WTC11 (cell line): ENCODE measurements around the gene CXCL6. TPM values are rescaled to one million over a fixed set of nuclear protein-coding genes. Genes with fewer than 3 reads are reported as not detected.

ENCODE experiments used
- ATAC-seq: fragments of 200-7000 bp; cut with Tn5 transposase; 2 replicates; pipeline ENCODE4 v1.10.0; 2021; ENCODE audit warnings: mild to moderate bottlenecking, moderate library complexity
- CTCF ChIA-PET: fragments of 300-600 bp; sonication (Branson Sonifier 250); formaldehyde crosslinking; loops from one replicate; lab custom pipeline; 2021; ENCODE audit warnings: antibody characterized with exemption; lab: Charles Lee
- POLR2A ChIA-PET: fragments of 350-600 bp; sonication (Branson Sonifier 250); formaldehyde crosslinking; loops from one replicate; lab custom pipeline; 2021; ENCODE audit warnings: antibody characterized with exemption; lab: Charles Lee
- DNase-seq: peaks from one replicate; pipeline ENCODE4 v3.0.0; 2021; ENCODE audit warnings: low spot score
- H3K27ac Mint-ChIP-seq: 2 replicates; pipeline ENCODE4 v1.8.0; 2021; ENCODE audit warnings: mixed read lengths
- H3K27me3 Mint-ChIP-seq: 2 replicates; pipeline ENCODE4 v1.8.0; 2021; ENCODE audit warnings: low read depth, mild to moderate bottlenecking, moderate library complexity, mixed read lengths
- H3K36me3 Mint-ChIP-seq: 2 replicates; pipeline ENCODE4 v1.8.0; 2021; ENCODE audit warnings: mixed read lengths
- H3K4me1 Mint-ChIP-seq: 2 replicates; pipeline ENCODE4 v1.8.0; 2022; ENCODE audit warnings: mixed read lengths
- H3K4me3 Mint-ChIP-seq: 2 replicates; pipeline ENCODE4 v1.8.0; 2021; ENCODE audit warnings: mild to moderate bottlenecking, moderate library complexity, mixed read lengths
- H3K9me3 Mint-ChIP-seq: 2 replicates; pipeline ENCODE4 v1.8.0; 2021; ENCODE audit warnings: mixed read lengths
- CBFB ChIP-seq: sonication (generic); formaldehyde crosslinking; IDR thresholded peaks from 2 replicates; pipeline ENCODE4 v1.8.1; 2022; ENCODE audit warnings: mild to moderate bottlenecking, low read depth, missing genetic modification reagents
- EMX1 ChIP-seq: fragments of 250-450 bp; sonication (Bioruptor Pico); IDR thresholded peaks from 2 replicates; pipeline ENCODE4 v1.8.0; 2021; ENCODE audit warnings: mild to moderate bottlenecking
- ESRRA ChIP-seq: sonication (generic); formaldehyde crosslinking; IDR thresholded peaks from 2 replicates; pipeline ENCODE4 v1.8.1; 2022; ENCODE audit warnings: mild to moderate bottlenecking, missing genetic modification reagents, borderline replicate concordance
- HMGA2 ChIP-seq: fragments of 250-450 bp; sonication (Bioruptor Pico); IDR thresholded peaks from 2 replicates; pipeline ENCODE4 v1.4.0; 2021; ENCODE audit warnings: mild to moderate bottlenecking, moderate library complexity
- JAZF1 ChIP-seq: fragments of 250-450 bp; sonication (Bioruptor Pico); IDR thresholded peaks from 2 replicates; pipeline ENCODE4 v1.9.0; 2021; ENCODE audit warnings: moderate library complexity, mild to moderate bottlenecking, inconsistent platforms
- NR1H2 ChIP-seq: sonication (generic); formaldehyde crosslinking; IDR thresholded peaks from 2 replicates; pipeline ENCODE4 v1.9.0; 2021; ENCODE audit warnings: mild to moderate bottlenecking, moderate library complexity, missing genetic modification reagents
- OVOL2 ChIP-seq: fragments of 250-450 bp; sonication (Bioruptor Pico); IDR thresholded peaks from 2 replicates; pipeline ENCODE4 v1.9.0; 2021; ENCODE audit warnings: mild to moderate bottlenecking, borderline replicate concordance
- PRRX2 ChIP-seq: fragments of 250-450 bp; sonication (Bioruptor Pico); IDR thresholded peaks from 2 replicates; pipeline ENCODE4 v1.8.0; 2021; ENCODE audit warnings: mild to moderate bottlenecking
- RORB ChIP-seq: fragments of 250-450 bp; sonication (Bioruptor Pico); IDR thresholded peaks from 2 replicates; pipeline ENCODE4 v1.9.0; 2021; ENCODE audit warnings: mild to moderate bottlenecking
- SMAD3 ChIP-seq: sonication (generic); formaldehyde crosslinking; IDR thresholded peaks from 2 replicates; pipeline ENCODE4 v1.8.0; 2022; ENCODE audit warnings: missing genetic modification reagents, mild to moderate bottlenecking, borderline replicate concordance
- SP1 ChIP-seq: sonication (generic); formaldehyde crosslinking; conservative IDR thresholded peaks from 2 replicates; pipeline ENCODE4 v1.8.1; 2022; ENCODE audit warnings: missing genetic modification reagents
- TCF7 ChIP-seq: sonication (generic); formaldehyde crosslinking; IDR thresholded peaks from 2 replicates; pipeline ENCODE4 v1.8.0; 2022; ENCODE audit warnings: mild to moderate bottlenecking, low read depth, missing genetic modification reagents, moderate library complexity
- TEAD4 ChIP-seq: sonication (generic); formaldehyde crosslinking; IDR thresholded peaks from 2 replicates; pipeline ENCODE4 v1.8.0; 2022; ENCODE audit warnings: mild to moderate bottlenecking, missing genetic modification reagents
- ZNF121 ChIP-seq: sonication (generic); formaldehyde crosslinking; IDR thresholded peaks from 2 replicates; pipeline ENCODE4 v1.8.0; 2023; ENCODE audit warnings: missing genetic modification reagents
- ZNF263 ChIP-seq: sonication (generic); formaldehyde crosslinking; IDR thresholded peaks from 2 replicates; pipeline ENCODE4 v1.8.1; 2022; ENCODE audit warnings: low read depth, mild to moderate bottlenecking, moderate library complexity, missing genetic modification reagents
- ZNF416 ChIP-seq: fragments of 250-450 bp; sonication (Bioruptor Pico); IDR thresholded peaks from 2 replicates; pipeline ENCODE4 v1.9.0; 2021; ENCODE audit warnings: mild to moderate bottlenecking, inconsistent platforms
- total RNA-seq: library from RNA; stranded (reverse); gene quantifications from 3 replicates; pipeline ENCODE4 v1.2.3, GENCODE V29; 2021
- TF ChIP-seq, protein P1 (sequence below): sonication (generic); formaldehyde crosslinking; IDR thresholded peaks from 2 replicates; pipeline ENCODE4 v1.8.1; 2022; ENCODE audit warnings: missing genetic modification reagents, borderline replicate concordance
- TF ChIP-seq, protein P2 (sequence below): sonication (generic); formaldehyde crosslinking; IDR thresholded peaks from 2 replicates; pipeline ENCODE4 v1.8.1; 2023; ENCODE audit warnings: mild to moderate bottlenecking, missing genetic modification reagents
- TF ChIP-seq, protein P3 (sequence below): fragments of 250-450 bp; sonication (Bioruptor Pico); IDR thresholded peaks from 2 replicates; pipeline ENCODE4 v1.9.0; 2021; ENCODE audit warnings: mild to moderate bottlenecking
- TF ChIP-seq, protein P4 (sequence below): sonication (generic); formaldehyde crosslinking; IDR thresholded peaks from 2 replicates; pipeline ENCODE4 v1.8.0; 2022; ENCODE audit warnings: missing genetic modification reagents
- TF ChIP-seq, protein P5 (sequence below): sonication (generic); formaldehyde crosslinking; IDR thresholded peaks from 2 replicates; pipeline ENCODE4 v1.8.0; 2023; ENCODE audit warnings: mild to moderate bottlenecking, missing genetic modification reagents
- TF ChIP-seq, protein P6 (sequence below): fragments of 250-450 bp; sonication (Bioruptor Pico); IDR thresholded peaks from 2 replicates; pipeline ENCODE4 v1.9.0; 2021; ENCODE audit warnings: mild to moderate bottlenecking, borderline replicate concordance
- TF ChIP-seq, protein P7 (sequence below): fragments of 200-600 bp; IDR thresholded peaks from 2 replicates; pipeline ENCODE4 v1.8.0; 2022; ENCODE audit warnings: antibody characterized with exemption

CXCL6 gene
- total RNA-seq, 1 experiment from 2014 or later, result 4.9 TPM

DNA sequence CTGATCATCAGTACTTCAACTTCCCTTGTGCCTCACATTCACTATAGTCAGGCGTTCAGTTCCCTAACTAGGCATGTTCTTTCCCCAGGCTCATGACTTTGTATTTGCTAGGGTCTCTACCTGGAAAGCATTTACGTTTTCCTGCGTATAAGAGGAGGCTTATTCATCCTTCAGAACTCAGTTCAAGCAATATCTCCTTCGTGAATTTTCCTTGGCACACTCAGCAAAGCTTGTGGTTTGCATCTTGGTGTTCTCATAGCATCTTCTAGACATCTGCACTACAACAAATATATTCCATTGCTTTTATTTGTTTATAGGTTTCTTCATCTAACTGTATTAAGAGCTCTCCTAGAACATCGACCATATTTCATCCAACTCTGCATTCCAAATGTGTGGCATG lies 2.6 kb downstream of the CXCL6 start (continued):
- TF ChIP-seq, protein P1, sequence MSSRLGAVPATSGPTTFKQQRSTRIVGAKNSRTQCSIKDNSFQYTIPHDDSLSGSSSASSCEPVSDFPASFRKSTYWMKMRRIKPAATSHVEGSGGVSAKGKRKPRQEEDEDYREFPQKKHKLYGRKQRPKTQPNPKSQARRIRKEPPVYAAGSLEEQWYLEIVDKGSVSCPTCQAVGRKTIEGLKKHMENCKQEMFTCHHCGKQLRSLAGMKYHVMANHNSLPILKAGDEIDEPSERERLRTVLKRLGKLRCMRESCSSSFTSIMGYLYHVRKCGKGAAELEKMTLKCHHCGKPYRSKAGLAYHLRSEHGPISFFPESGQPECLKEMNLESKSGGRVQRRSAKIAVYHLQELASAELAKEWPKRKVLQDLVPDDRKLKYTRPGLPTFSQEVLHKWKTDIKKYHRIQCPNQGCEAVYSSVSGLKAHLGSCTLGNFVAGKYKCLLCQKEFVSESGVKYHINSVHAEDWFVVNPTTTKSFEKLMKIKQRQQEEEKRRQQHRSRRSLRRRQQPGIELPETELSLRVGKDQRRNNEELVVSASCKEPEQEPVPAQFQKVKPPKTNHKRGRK (CRISPR knock-in tag), result no peak
- TF ChIP-seq, protein P2, sequence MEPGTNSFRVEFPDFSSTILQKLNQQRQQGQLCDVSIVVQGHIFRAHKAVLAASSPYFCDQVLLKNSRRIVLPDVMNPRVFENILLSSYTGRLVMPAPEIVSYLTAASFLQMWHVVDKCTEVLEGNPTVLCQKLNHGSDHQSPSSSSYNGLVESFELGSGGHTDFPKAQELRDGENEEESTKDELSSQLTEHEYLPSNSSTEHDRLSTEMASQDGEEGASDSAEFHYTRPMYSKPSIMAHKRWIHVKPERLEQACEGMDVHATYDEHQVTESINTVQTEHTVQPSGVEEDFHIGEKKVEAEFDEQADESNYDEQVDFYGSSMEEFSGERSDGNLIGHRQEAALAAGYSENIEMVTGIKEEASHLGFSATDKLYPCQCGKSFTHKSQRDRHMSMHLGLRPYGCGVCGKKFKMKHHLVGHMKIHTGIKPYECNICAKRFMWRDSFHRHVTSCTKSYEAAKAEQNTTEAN (CRISPR knock-in tag), result no peak
- TF ChIP-seq CBFB, result no peak
- TF ChIP-seq, protein P3, sequence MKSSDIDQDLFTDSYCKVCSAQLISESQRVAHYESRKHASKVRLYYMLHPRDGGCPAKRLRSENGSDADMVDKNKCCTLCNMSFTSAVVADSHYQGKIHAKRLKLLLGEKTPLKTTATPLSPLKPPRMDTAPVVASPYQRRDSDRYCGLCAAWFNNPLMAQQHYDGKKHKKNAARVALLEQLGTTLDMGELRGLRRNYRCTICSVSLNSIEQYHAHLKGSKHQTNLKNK (CRISPR knock-in tag), result no peak
- TF ChIP-seq OVOL2 (CRISPR knock-in tag), result no peak
- no peak for TF ChIP-seq ZNF121 (CRISPR knock-in tag)
- no peak for TF ChIP-seq PRRX2 (CRISPR knock-in tag)

DNA sequence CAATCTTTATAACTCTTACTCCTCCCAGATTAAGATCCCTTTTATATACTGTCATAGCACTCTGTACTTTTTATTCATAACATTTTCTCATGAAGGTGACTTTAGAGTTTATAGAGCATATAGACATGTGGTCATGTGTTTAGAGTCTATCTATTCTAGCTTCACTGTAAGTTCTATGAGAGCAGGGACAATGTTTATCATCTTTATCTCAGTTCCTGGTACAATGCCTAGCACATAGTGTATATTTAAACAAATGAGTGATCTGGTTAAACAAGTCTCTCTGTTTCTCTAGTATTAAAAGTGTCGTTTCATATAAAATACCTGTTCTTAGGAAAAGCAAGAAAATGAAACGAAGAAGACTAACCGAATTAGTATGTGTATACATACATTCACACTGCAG lies 3.2 kb downstream of the CXCL6 start:
- Mint-ChIP-seq H3K4me3 (no peak overlapping the region), H3K4me1 (peaks cover 24% of the 10 kb centered on the region), H3K36me3 (no peaks in the 10 kb centered on the region), H3K9me3 (no peaks in the 10 kb centered on the region), H3K27ac (no peak overlapping the region), H3K27me3 (peaks cover 35% of the 10 kb centered on the region)
- POLR2A ChIA-PET, result no interaction called here
- no peak for DNase-seq
- CTCF ChIA-PET, result no interaction called here
- ATAC-seq, result no peak
- TF ChIP-seq SP1 (CRISPR knock-in tag) (no peak), HMGA2 (CRISPR knock-in tag) (no peak), SMAD3 (no peak), TEAD4 (CRISPR knock-in tag) (no peak), ESRRA (no peak), EMX1 (CRISPR knock-in tag) (no peak), RORB (CRISPR knock-in tag) (no peak), JAZF1 (no peak), TCF7 (CRISPR knock-in tag) (no peak), NR1H2 (CRISPR knock-in tag) (no peak), ZNF263 (CRISPR knock-in tag) (no peak), ZNF416 (CRISPR knock-in tag) (no peak)
- TF ChIP-seq, protein P4, sequence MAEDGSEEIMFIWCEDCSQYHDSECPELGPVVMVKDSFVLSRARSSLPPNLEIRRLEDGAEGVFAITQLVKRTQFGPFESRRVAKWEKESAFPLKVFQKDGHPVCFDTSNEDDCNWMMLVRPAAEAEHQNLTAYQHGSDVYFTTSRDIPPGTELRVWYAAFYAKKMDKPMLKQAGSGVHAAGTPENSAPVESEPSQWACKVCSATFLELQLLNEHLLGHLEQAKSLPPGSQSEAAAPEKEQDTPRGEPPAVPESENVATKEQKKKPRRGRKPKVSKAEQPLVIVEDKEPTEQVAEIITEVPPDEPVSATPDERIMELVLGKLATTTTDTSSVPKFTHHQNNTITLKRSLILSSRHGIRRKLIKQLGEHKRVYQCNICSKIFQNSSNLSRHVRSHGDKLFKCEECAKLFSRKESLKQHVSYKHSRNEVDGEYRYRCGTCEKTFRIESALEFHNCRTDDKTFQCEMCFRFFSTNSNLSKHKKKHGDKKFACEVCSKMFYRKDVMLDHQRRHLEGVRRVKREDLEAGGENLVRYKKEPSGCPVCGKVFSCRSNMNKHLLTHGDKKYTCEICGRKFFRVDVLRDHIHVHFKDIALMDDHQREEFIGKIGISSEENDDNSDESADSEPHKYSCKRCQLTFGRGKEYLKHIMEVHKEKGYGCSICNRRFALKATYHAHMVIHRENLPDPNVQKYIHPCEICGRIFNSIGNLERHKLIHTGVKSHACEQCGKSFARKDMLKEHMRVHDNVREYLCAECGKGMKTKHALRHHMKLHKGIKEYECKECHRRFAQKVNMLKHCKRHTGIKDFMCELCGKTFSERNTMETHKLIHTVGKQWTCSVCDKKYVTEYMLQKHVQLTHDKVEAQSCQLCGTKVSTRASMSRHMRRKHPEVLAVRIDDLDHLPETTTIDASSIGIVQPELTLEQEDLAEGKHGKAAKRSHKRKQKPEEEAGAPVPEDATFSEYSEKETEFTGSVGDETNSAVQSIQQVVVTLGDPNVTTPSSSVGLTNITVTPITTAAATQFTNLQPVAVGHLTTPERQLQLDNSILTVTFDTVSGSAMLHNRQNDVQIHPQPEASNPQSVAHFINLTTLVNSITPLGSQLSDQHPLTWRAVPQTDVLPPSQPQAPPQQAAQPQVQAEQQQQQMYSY (CRISPR knock-in tag), result no peak
- TF ChIP-seq, protein P5, sequence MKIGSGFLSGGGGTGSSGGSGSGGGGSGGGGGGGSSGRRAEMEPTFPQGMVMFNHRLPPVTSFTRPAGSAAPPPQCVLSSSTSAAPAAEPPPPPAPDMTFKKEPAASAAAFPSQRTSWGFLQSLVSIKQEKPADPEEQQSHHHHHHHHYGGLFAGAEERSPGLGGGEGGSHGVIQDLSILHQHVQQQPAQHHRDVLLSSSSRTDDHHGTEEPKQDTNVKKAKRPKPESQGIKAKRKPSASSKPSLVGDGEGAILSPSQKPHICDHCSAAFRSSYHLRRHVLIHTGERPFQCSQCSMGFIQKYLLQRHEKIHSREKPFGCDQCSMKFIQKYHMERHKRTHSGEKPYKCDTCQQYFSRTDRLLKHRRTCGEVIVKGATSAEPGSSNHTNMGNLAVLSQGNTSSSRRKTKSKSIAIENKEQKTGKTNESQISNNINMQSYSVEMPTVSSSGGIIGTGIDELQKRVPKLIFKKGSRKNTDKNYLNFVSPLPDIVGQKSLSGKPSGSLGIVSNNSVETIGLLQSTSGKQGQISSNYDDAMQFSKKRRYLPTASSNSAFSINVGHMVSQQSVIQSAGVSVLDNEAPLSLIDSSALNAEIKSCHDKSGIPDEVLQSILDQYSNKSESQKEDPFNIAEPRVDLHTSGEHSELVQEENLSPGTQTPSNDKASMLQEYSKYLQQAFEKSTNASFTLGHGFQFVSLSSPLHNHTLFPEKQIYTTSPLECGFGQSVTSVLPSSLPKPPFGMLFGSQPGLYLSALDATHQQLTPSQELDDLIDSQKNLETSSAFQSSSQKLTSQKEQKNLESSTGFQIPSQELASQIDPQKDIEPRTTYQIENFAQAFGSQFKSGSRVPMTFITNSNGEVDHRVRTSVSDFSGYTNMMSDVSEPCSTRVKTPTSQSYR (CRISPR knock-in tag), result no peak
- TF ChIP-seq, protein P6, sequence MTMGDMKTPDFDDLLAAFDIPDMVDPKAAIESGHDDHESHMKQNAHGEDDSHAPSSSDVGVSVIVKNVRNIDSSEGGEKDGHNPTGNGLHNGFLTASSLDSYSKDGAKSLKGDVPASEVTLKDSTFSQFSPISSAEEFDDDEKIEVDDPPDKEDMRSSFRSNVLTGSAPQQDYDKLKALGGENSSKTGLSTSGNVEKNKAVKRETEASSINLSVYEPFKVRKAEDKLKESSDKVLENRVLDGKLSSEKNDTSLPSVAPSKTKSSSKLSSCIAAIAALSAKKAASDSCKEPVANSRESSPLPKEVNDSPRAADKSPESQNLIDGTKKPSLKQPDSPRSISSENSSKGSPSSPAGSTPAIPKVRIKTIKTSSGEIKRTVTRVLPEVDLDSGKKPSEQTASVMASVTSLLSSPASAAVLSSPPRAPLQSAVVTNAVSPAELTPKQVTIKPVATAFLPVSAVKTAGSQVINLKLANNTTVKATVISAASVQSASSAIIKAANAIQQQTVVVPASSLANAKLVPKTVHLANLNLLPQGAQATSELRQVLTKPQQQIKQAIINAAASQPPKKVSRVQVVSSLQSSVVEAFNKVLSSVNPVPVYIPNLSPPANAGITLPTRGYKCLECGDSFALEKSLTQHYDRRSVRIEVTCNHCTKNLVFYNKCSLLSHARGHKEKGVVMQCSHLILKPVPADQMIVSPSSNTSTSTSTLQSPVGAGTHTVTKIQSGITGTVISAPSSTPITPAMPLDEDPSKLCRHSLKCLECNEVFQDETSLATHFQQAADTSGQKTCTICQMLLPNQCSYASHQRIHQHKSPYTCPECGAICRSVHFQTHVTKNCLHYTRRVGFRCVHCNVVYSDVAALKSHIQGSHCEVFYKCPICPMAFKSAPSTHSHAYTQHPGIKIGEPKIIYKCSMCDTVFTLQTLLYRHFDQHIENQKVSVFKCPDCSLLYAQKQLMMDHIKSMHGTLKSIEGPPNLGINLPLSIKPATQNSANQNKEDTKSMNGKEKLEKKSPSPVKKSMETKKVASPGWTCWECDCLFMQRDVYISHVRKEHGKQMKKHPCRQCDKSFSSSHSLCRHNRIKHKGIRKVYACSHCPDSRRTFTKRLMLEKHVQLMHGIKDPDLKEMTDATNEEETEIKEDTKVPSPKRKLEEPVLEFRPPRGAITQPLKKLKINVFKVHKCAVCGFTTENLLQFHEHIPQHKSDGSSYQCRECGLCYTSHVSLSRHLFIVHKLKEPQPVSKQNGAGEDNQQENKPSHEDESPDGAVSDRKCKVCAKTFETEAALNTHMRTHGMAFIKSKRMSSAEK (CRISPR knock-in tag), result no peak
- TF ChIP-seq, protein P7, sequence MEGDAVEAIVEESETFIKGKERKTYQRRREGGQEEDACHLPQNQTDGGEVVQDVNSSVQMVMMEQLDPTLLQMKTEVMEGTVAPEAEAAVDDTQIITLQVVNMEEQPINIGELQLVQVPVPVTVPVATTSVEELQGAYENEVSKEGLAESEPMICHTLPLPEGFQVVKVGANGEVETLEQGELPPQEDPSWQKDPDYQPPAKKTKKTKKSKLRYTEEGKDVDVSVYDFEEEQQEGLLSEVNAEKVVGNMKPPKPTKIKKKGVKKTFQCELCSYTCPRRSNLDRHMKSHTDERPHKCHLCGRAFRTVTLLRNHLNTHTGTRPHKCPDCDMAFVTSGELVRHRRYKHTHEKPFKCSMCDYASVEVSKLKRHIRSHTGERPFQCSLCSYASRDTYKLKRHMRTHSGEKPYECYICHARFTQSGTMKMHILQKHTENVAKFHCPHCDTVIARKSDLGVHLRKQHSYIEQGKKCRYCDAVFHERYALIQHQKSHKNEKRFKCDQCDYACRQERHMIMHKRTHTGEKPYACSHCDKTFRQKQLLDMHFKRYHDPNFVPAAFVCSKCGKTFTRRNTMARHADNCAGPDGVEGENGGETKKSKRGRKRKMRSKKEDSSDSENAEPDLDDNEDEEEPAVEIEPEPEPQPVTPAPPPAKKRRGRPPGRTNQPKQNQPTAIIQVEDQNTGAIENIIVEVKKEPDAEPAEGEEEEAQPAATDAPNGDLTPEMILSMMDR, result no peak
